Mammary epithelial cell (primary cell): ENCODE results near the gene CELSR1.

Source experiments
- CTCF ChIP-seq, 2 donors: IDR thresholded peaks in 1 of 2; conservative IDR thresholded peaks in 1 of 2; 2 replicates each; pipeline ENCODE4 v1.5.1; 2011 to 2012; ENCODE audit warnings: inconsistent platforms in 2 of 2, low read length in 2 of 2, mild to moderate bottlenecking in 2 of 2, control low read depth in 1 of 2, low read depth in 1 of 2; ENCODE audit not compliant: insufficient read depth in 1 of 2; ENCODE audit errors: extremely low read depth in 1 of 2
- EZH2 ChIP-seq: IDR thresholded peaks from 2 replicates; pipeline ENCODE4 v1.6.1; 2012; ENCODE audit warnings: low read length, inconsistent platforms, borderline replicate concordance

DNA sequence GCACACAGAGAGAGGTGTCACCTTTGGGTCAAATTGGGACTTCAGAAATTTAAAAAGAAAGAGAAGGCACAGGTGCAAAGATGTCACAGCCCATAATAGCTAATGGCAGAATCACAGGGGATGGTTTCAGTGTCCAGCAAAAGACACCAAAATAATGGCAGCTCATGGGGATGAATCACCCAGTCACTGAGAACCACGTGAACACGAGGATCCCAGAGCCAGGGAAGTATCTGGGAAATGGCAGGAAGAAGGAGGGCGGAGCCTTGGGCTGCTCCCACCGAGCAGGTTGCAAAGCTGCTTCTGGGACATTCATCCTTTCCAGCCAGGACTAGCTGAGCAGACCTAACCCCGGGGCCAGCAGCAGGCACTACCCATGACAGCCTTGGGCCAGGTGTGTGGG is 156.3 kb downstream of the CELSR1 start:
- TF ChIP-seq CTCF (conservative IDR thresholded peaks at IDR 0.05 in 1 of 2, IDR thresholded peaks at IDR 0.05 in 1 of 2; ENCODE audit: extremely low read depth in 1 of 2, insufficient read depth in 1 of 2, low read depth in 1 of 2, low read length in 2 of 2) (no peak), EZH2 (no peak)
